DOHH2 (cell line): ENCODE data around the gene GOLGA6L9.
"Not testable (repeated sequence)": the region's sequence is repeated elsewhere in the genome, so short reads cannot be mapped to it uniquely, and the experiment has no call there.

Experiments used
- H3F3A ChIP-seq: fragments of 200-600 bp; sonication (generic), shearing (Covaris generic); 2 replicates; pipeline ENCODE4 v1.6.0; 2016; ENCODE audit warnings: antibody characterized with exemption, mild to moderate bottlenecking; ENCODE audit not compliant: control insufficient read depth, insufficient read depth
- H3K27ac ChIP-seq: fragments of 200-600 bp; sonication (generic); 2 replicates; pipeline ENCODE4 v1.5.1; 2014; ENCODE audit warnings: low read depth, mild to moderate bottlenecking, low read length, moderate library complexity
- H3K27me3 ChIP-seq: fragments of 200-600 bp; sonication (generic); 2 replicates; pipeline ENCODE4 v1.6.1; 2014; ENCODE audit warnings: mild to moderate bottlenecking, low read length, mixed read lengths; ENCODE audit not compliant: control insufficient read depth
- H3K36me3 ChIP-seq: fragments of 200-600 bp; sonication (generic); 2 replicates; pipeline ENCODE4 v1.6.1; 2014; ENCODE audit warnings: mild to moderate bottlenecking, low read length, moderate library complexity, mixed read lengths; ENCODE audit not compliant: control insufficient read depth
- H3K4me1 ChIP-seq: fragments of 200-600 bp; sonication (generic); 2 replicates; pipeline ENCODE4 v1.6.1; 2014; ENCODE audit warnings: mild to moderate bottlenecking, low read length, mixed read lengths; ENCODE audit not compliant: control insufficient read depth
- H3K4me2 ChIP-seq: fragments of 200-600 bp; sonication (generic); 2 replicates; pipeline ENCODE4 v1.6.0; 2014; ENCODE audit warnings: mild to moderate bottlenecking, low read length, moderate library complexity
- H3K4me3 ChIP-seq: fragments of 200-600 bp; sonication (generic); 2 replicates; pipeline ENCODE4 v1.5.1; 2014; ENCODE audit warnings: mild to moderate bottlenecking, low read length, mixed read lengths
- H3K79me2 ChIP-seq: fragments of 200-600 bp; sonication (generic); 2 replicates; pipeline ENCODE4 v1.6.1; 2014; ENCODE audit warnings: mild to moderate bottlenecking, low read length, mixed read lengths; ENCODE audit not compliant: control insufficient read depth
- H3K9me2 ChIP-seq: fragments of 200-600 bp; sonication (generic); replicated peaks from 2 replicates; pipeline ENCODE4 v1.6.1; 2014; ENCODE audit warnings: mild to moderate bottlenecking, low read length, mixed read lengths; ENCODE audit not compliant: control insufficient read depth
- H3K9me3 ChIP-seq: fragments of 200-600 bp; sonication (generic); 2 replicates; pipeline ENCODE4 v1.6.1; 2014; ENCODE audit warnings: antibody characterized with exemption, low read length, mixed read lengths; ENCODE audit not compliant: control insufficient read depth, insufficient read depth
- H4K20me1 ChIP-seq: fragments of 200-600 bp; sonication (generic); 2 replicates; pipeline ENCODE4 v1.6.0; 2014; ENCODE audit warnings: low read depth, mild to moderate bottlenecking, antibody characterized with exemption, low read length, moderate library complexity; ENCODE audit not compliant: control insufficient read depth, insufficient read depth

GOLGA6L9 gene

GRCh38 chr15:82465629-82466028 is 36.0 kb downstream of the GOLGA6L9 start:
- H3K79me2 ChIP-seq, H3K9me3 ChIP-seq, H3K27me3 ChIP-seq, H3K36me3 ChIP-seq, H3K27ac ChIP-seq, H3K4me3 ChIP-seq, H3K4me2 ChIP-seq, H3K4me1 ChIP-seq, H3K9me2 ChIP-seq, H3F3A ChIP-seq, H4K20me1 ChIP-seq: not testable (repeated sequence)

GRCh38 chr15:82468205-82468604 is 38.6 kb downstream of the GOLGA6L9 start:
- H3K4me2 ChIP-seq, H3K79me2 ChIP-seq, H3K4me3 ChIP-seq, H4K20me1 ChIP-seq, H3F3A ChIP-seq, H3K9me2 ChIP-seq, H3K4me1 ChIP-seq, H3K36me3 ChIP-seq, H3K27ac ChIP-seq, H3K27me3 ChIP-seq, H3K9me3 ChIP-seq: not testable (repeated sequence)

DNA sequence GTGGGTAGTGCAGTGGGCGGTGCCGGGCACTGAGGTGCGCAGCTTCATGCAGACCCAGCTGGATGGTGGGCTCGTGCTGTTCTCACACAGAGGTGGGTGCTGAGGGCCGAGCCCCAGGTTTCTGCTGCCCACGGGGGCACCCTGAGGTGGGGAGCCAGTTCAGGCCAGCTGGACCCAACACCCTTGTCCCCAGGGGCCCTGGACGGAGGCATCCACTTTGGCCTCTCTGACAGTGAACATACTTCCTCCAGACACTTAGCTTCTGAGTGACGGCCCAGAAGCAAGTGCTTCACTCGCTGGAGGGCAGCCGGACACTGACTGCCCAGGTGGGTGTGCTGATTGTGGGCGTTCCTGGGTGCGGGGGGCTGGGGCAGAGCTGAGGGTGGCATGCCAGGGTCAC is 39.8 kb downstream of the GOLGA6L9 start:
- H3K36me3 ChIP-seq, result not testable (repeated sequence)

GRCh38 chr15:82472269-82472982 is 42.8 kb downstream of the GOLGA6L9 start:
- H3K9me2 ChIP-seq, H3K9me3 ChIP-seq, H3K79me2 ChIP-seq, H3F3A ChIP-seq, H3K27ac ChIP-seq, H4K20me1 ChIP-seq, H3K4me2 ChIP-seq, H3K4me1 ChIP-seq, H3K36me3 ChIP-seq, H3K27me3 ChIP-seq, H3K4me3 ChIP-seq: not testable (repeated sequence)

More for the DNA sequence above, 39.8 kb downstream of the GOLGA6L9 start:
- not testable (repeated sequence) for H3K27ac ChIP-seq, H3K4me1 ChIP-seq, H3F3A ChIP-seq, H3K4me2 ChIP-seq, H3K79me2 ChIP-seq, H3K4me3 ChIP-seq, H4K20me1 ChIP-seq, H3K9me2 ChIP-seq, H3K27me3 ChIP-seq, H3K9me3 ChIP-seq

DNA sequence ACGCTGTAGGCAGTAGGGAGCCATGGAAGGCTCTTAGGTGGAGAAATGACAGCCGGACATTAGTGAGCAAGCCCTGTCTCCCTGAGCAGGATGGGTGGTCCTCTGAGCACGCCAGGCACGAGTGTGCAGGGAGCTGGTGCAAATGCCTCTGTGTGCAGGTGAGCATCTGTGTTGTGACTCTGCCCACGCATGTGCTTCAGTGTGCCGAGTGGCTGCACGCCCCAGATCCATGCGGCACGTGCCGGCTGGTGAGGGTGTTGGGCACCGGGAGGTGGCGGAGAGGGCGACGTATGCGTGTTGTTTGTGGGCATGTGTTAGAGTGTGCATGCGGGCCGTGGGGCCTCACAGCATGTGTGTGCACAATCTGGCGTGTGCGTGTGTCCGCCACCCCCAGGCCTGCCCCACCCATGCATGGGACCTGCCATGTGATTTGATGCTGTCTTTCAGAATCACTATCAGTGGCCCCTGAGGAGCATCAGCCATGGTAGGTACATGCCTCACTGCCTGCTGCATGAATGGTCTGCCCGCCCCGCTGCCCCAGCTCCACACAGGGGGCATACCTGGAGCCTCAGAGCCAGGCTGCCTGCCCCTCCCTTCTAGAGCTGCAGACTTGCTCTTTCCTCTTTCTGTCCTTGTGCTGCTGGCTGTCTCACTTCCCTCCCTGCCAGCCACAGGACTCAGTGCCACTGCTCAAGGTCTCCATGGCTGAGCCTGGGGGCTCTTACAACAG is 45.1 kb downstream of the GOLGA6L9 start:
- H3K27me3 ChIP-seq, H3K9me3 ChIP-seq, H4K20me1 ChIP-seq, H3K4me1 ChIP-seq, H3K9me2 ChIP-seq, H3K4me2 ChIP-seq, H3K36me3 ChIP-seq, H3K27ac ChIP-seq, H3F3A ChIP-seq, H3K4me3 ChIP-seq, H3K79me2 ChIP-seq: not testable (repeated sequence)

- not testable (repeated sequence) for H3K9me2 ChIP-seq, H3K4me2 ChIP-seq, H3K36me3 ChIP-seq, H3K4me3 ChIP-seq, H3F3A ChIP-seq, H3K27ac ChIP-seq, H4K20me1 ChIP-seq, H3K27me3 ChIP-seq, H3K4me1 ChIP-seq, H3K79me2 ChIP-seq, H3K9me3 ChIP-seq
These were observed 45.8 kb downstream of the GOLGA6L9 start for GRCh38 chr15:82475345-82475967.

DNA sequence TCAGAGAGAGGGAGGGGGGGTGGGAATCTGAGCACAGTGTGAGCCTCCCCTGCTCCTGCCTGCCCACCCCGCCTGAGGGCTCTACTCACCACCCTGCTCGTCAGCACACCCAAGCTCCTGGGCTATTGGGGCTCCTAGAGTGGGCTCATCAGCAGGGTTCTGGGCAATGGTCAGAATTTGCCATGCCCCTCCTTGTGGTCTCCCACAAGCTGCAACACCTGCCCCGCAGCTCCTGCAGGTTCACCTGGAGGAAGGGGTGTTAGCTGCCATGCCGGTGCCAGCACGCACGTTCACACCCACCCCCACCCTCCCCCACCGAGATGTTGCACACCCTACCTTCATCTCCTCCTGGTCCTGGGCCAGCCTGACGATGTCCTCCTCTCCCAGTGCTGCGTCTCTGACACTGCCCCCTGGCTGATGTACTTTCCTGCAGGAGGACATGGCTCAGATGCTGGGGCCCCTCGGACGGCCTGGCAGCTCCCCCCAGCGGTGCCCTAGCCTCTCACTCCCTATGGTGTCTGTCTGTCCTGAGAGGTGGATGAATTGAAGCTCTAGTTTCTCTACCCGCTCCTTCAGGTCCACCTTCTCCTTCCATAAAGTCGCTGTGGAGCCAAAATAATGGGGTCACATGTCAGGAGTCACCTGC is 47.2 kb downstream of the GOLGA6L9 start:
- H4K20me1 ChIP-seq, H3K27ac ChIP-seq, H3F3A ChIP-seq, H3K9me2 ChIP-seq, H3K79me2 ChIP-seq, H3K9me3 ChIP-seq, H3K4me3 ChIP-seq, H3K27me3 ChIP-seq, H3K4me1 ChIP-seq, H3K36me3 ChIP-seq, H3K4me2 ChIP-seq: not testable (repeated sequence)
